ENCODE data around the gene KCNJ6.

KCNJ6 gene

GRCh38 chr21:37759777-37760176, 156.5 kb downstream of the KCNJ6 start:
- no peak for ATAC-seq
- TF ChIP-seq TSHZ2 (CRISPR knock-in tag; IDR thresholded peaks at IDR 0.05) (no peak), PPARA (CRISPR knock-in tag; IDR thresholded peaks at IDR 0.05; ENCODE audit: borderline replicate concordance) (no peak), BACH2 (CRISPR knock-in tag; IDR thresholded peaks at IDR 0.05; ENCODE audit: borderline replicate concordance) (no peak), CREB5 (CRISPR knock-in tag; IDR thresholded peaks at IDR 0.05; ENCODE audit: low read depth) (no peak), SNAI2 (CRISPR knock-in tag; IDR thresholded peaks at IDR 0.05) (no peak), CSRNP3 (CRISPR knock-in tag; IDR thresholded peaks at IDR 0.05) (no peak)

GRCh38 chr21:37758982-37759381, 157.3 kb downstream of the KCNJ6 start:
- peak; percentile 43; the same call in 1 of the 3 replicates for ATAC-seq
- no peak for TF ChIP-seq CSRNP3 (CRISPR knock-in tag; IDR thresholded peaks at IDR 0.05)
- no peak for TF ChIP-seq TCF4 (CRISPR knock-in tag; IDR thresholded peaks at IDR 0.05; ENCODE audit: borderline replicate concordance)
- TF ChIP-seq CSDC2 (CRISPR knock-in tag; IDR thresholded peaks at IDR 0.05), result no peak
- no peak for TF ChIP-seq TSHZ2 (CRISPR knock-in tag; IDR thresholded peaks at IDR 0.05)
- no peak for TF ChIP-seq TOX (CRISPR knock-in tag; IDR thresholded peaks at IDR 0.05; ENCODE audit: borderline replicate concordance)
- no peak for TF ChIP-seq ZFP3 (CRISPR knock-in tag; IDR thresholded peaks at IDR 0.05)
- no peak for TF ChIP-seq POU6F1 (CRISPR knock-in tag; IDR thresholded peaks at IDR 0.05; ENCODE audit: borderline replicate concordance, low read depth)
- TF ChIP-seq ZNF565 (CRISPR knock-in tag; conservative IDR thresholded peaks at IDR 0.05; ENCODE audit: low read depth), result no peak
- no peak for TF ChIP-seq OSR1 (CRISPR knock-in tag; IDR thresholded peaks at IDR 0.05)
- TF ChIP-seq ESRRG (CRISPR knock-in tag; IDR thresholded peaks at IDR 0.05), result no peak
- no peak for TF ChIP-seq GLIS3 (CRISPR knock-in tag; IDR thresholded peaks at IDR 0.05)
- TF ChIP-seq ARNTL (CRISPR knock-in tag; IDR thresholded peaks at IDR 0.05; ENCODE audit: borderline replicate concordance, low read depth), result no peak
- no peak for TF ChIP-seq ZNF70 (CRISPR knock-in tag; IDR thresholded peaks at IDR 0.05)
- TF ChIP-seq RARB (CRISPR knock-in tag; IDR thresholded peaks at IDR 0.05), result no peak
- no peak for TF ChIP-seq PPARA (CRISPR knock-in tag; IDR thresholded peaks at IDR 0.05; ENCODE audit: borderline replicate concordance)
- no peak for TF ChIP-seq PATZ1 (CRISPR knock-in tag; IDR thresholded peaks at IDR 0.05; ENCODE audit: borderline replicate concordance)
- TF ChIP-seq ZFP30 (CRISPR knock-in tag; IDR thresholded peaks at IDR 0.05), result no peak

Data from SK-N-SH treated with all-trans-retinoic acid at 6 μM for 48 hours (cell line).